ENCODE results near the gene C16orf92. TPM values are rescaled to one million over a fixed set of nuclear protein-coding genes. Genes with fewer than 3 reads are reported as not detected.

Gene C16orf92
- total RNA-seq, 1 experiment from 2014 or later, result not detected

- no peaks in the 10 kb centered on the region for H4K20me1 ChIP-seq (ENCODE audit: insufficient read depth)
- peaks cover 11% of the 10 kb centered on the region for H3K79me2 ChIP-seq (ENCODE audit: low read depth)
- peaks cover 25% of the 10 kb centered on the region for H3K4me1 ChIP-seq (replicated peaks; ENCODE audit: insufficient read depth)
- ChIA-PET POLR2A (ENCODE audit: unreplicated experiment) (no interaction called here), CTCF (interaction anchor here (0.6 to 0.7 kb wide), 2 partner anchors 18 to 274 kb away, joined by 3 to 6 read pairs; no protein-coding TSS in a partner anchor)
- H3K27ac ChIP-seq, result peak overlapping the region; percentile 74
- intact Hi-C loops (cut with micrococcal nuclease; ENCODE audit: unreplicated experiment), result loop anchor here (1.0 to 2.0 kb wide), 2 partner anchors 32 to 183 kb away; partner anchors contain the start of gene TMEM219
- H3K9me3 ChIP-seq (ENCODE audit: insufficient read depth, low read depth), result no peaks in the 10 kb centered on the region
- H3K27me3 ChIP-seq (ENCODE audit: insufficient read depth, low read depth), result no peaks in the 10 kb centered on the region
- TF ChIP-seq EZH2 (IDR thresholded peaks at IDR 0.05; ENCODE audit: low read depth) (no peak), CTCF (conservative IDR thresholded peaks at IDR 0.05) (no peak)
- no peaks in the 10 kb centered on the region for H3K36me3 ChIP-seq (ENCODE audit: low read depth)
- DNase-seq, result peak in 1 of 2 experiments; percentile 32
- H3K9me2 ChIP-seq (ENCODE audit: insufficient read depth), result no peaks in the 10 kb centered on the region
- peak overlapping the region; percentile 72; the same call in 1 of the 2 replicates for H3K4me3 ChIP-seq
- peak overlapping the region; percentile 78 for H3K4me2 ChIP-seq
- BruUV-seq (replicated peaks), result no TSS peak
- no peak overlapping the region for H2AFZ ChIP-seq
- peaks cover 44% of the 10 kb centered on the region for H3F3A ChIP-seq (ENCODE audit: insufficient read depth, low read depth)
Observed at GRCh38 chr16:29993903-29994599, 28.9 kb upstream of the C16orf92 start.

- intact Hi-C loops (cut with micrococcal nuclease; ENCODE audit: unreplicated experiment), result loop anchor here (1.0 to 5.0 kb wide), 3 partner anchors 32 to 184 kb away; partner anchors contain the start of genes KCTD13 and TMEM219
Observed at GRCh38 chr16:29994600-29995323, 28.2 kb upstream of the C16orf92 start.

More at GRCh38 chr16:29994600-29995323, 28.2 kb upstream of the C16orf92 start:
- H3K27ac ChIP-seq, result peak overlapping the region; percentile 74
- DNase-seq, result peak; percentile 81 to 89
- H3K4me2 ChIP-seq, result peak overlapping the region; percentile 78
- H3F3A ChIP-seq (ENCODE audit: insufficient read depth, low read depth), result peaks cover 40% of the 10 kb centered on the region
- POLR2A ChIA-PET (ENCODE audit: unreplicated experiment), result interaction anchor here (0.7 kb wide), 1 partner anchor 33 kb away, joined by 4 read pairs; the partner anchor contains the start of gene TMEM219
- no peaks in the 10 kb centered on the region for H3K36me3 ChIP-seq (ENCODE audit: low read depth)
- H3K9me2 ChIP-seq (ENCODE audit: insufficient read depth), result no peaks in the 10 kb centered on the region
- peaks cover 25% of the 10 kb centered on the region for H3K4me1 ChIP-seq (replicated peaks; ENCODE audit: insufficient read depth)
- TF ChIP-seq EZH2 (IDR thresholded peaks at IDR 0.05; ENCODE audit: low read depth) (no peak), CTCF (conservative IDR thresholded peaks at IDR 0.05) (no peak)
- H2AFZ ChIP-seq, result peak overlapping the region; percentile 97
- BruUV-seq (replicated peaks), result no TSS peak
- peaks cover 11% of the 10 kb centered on the region for H3K79me2 ChIP-seq (ENCODE audit: low read depth)
- H3K4me3 ChIP-seq, result peak overlapping the region; percentile 72
- H3K9me3 ChIP-seq (ENCODE audit: insufficient read depth, low read depth), result no peaks in the 10 kb centered on the region
- CTCF ChIA-PET, result interaction anchor here (1.0 kb wide), 1 partner anchor 21 kb away, joined by 5 read pairs; the partner anchor contains the start of gene TAOK2
- H3K27me3 ChIP-seq (ENCODE audit: insufficient read depth, low read depth), result no peaks in the 10 kb centered on the region
- no peaks in the 10 kb centered on the region for H4K20me1 ChIP-seq (ENCODE audit: insufficient read depth)
